ENCODE measurements around the gene SLC13A5. TPM values are rescaled to one million over a fixed set of nuclear protein-coding genes. Genes with fewer than 3 reads are reported as not detected.
A peak's percentile ranks its signal among the peaks of the same experiment; 100 is the strongest.

The SLC13A5 gene
- total RNA-seq, 1 experiment from 2014 or later, result 3.1 TPM

GRCh38 chr17:6755731-6756184 is 42.6 kb upstream of the SLC13A5 start, which contains the start of gene XAF1:
Gene XAF1, plus strand, starts transcription at chr17:6756046. Its CDS starts 33 bp downstream, at chr17:6756079.
- Mint-ChIP-seq H3K36me3 (ENCODE audit: insufficient read depth, unreplicated experiment) (peaks cover 15% of the 10 kb centered on the region), H3K27me3 (ENCODE audit: unreplicated experiment) (peaks cover 13% of the 10 kb centered on the region), H3K4me1 (ENCODE audit: low read depth, unreplicated experiment) (peaks cover 25% of the 10 kb centered on the region), H3K4me3 (ENCODE audit: low read depth, unreplicated experiment) (peak within 1 kb of the TSS; percentile 84), H3K27ac (ENCODE audit: unreplicated experiment) (peak within 1 kb of the TSS; percentile 91), H3K9me3 (ENCODE audit: low read depth, unreplicated experiment) (no peaks in the 10 kb centered on the region)
- CTCF ChIA-PET, result interaction anchor here (0.6 kb wide), 1 partner anchor 34 kb away, joined by 5 read pairs; no protein-coding TSS in a partner anchor
- intact Hi-C loops (cut with micrococcal nuclease; ENCODE audit: unreplicated experiment), result no loop called here
- BruUV-seq (replicated peaks), result no TSS peak
- DNase-seq, result peak; percentile 21
- TF ChIP-seq CTCF (IDR thresholded peaks at IDR 0.05; ENCODE audit: unreplicated experiment), result no peak

- Mint-ChIP-seq H3K27me3 (ENCODE audit: unreplicated experiment) (peaks cover 13% of the 10 kb centered on the region), H3K9me3 (ENCODE audit: low read depth, unreplicated experiment) (no peaks in the 10 kb centered on the region), H3K4me3 (ENCODE audit: low read depth, unreplicated experiment) (peak overlapping the region; percentile 84), H3K36me3 (ENCODE audit: insufficient read depth, unreplicated experiment) (peaks cover 15% of the 10 kb centered on the region), H3K4me1 (ENCODE audit: low read depth, unreplicated experiment) (peaks cover 25% of the 10 kb centered on the region), H3K27ac (ENCODE audit: unreplicated experiment) (no peak overlapping the region)
- CTCF ChIA-PET, result no interaction called here
- TF ChIP-seq CTCF (IDR thresholded peaks at IDR 0.05; ENCODE audit: unreplicated experiment), result no peak
- DNase-seq, result no peak
- BruUV-seq (replicated peaks), result no TSS peak
- intact Hi-C loops (cut with micrococcal nuclease; ENCODE audit: unreplicated experiment), result no loop called here
These were observed 42.1 kb upstream of the SLC13A5 start for GRCh38 chr17:6755281-6755680.

- Mint-ChIP-seq H3K27ac (ENCODE audit: unreplicated experiment) (no peak overlapping the region), H3K36me3 (ENCODE audit: insufficient read depth, unreplicated experiment) (peaks cover 15% of the 10 kb centered on the region), H3K27me3 (ENCODE audit: unreplicated experiment) (peaks cover 11% of the 10 kb centered on the region), H3K4me1 (ENCODE audit: low read depth, unreplicated experiment) (peaks cover 25% of the 10 kb centered on the region), H3K4me3 (ENCODE audit: low read depth, unreplicated experiment) (no peak overlapping the region), H3K9me3 (ENCODE audit: low read depth, unreplicated experiment) (no peaks in the 10 kb centered on the region)
- no peak for DNase-seq
- intact Hi-C loops (cut with micrococcal nuclease; ENCODE audit: unreplicated experiment), result no loop called here
- CTCF ChIA-PET, result no interaction called here
- no TSS peak for BruUV-seq (replicated peaks)
- TF ChIP-seq CTCF (IDR thresholded peaks at IDR 0.05; ENCODE audit: unreplicated experiment), result no peak
These were observed 40.4 kb upstream of the SLC13A5 start for GRCh38 chr17:6753546-6753945.

- BruUV-seq (replicated peaks), result no TSS peak
- Mint-ChIP-seq H3K9me3 (ENCODE audit: low read depth, unreplicated experiment) (no peaks in the 10 kb centered on the region), H3K36me3 (ENCODE audit: insufficient read depth, unreplicated experiment) (peaks cover 15% of the 10 kb centered on the region), H3K4me1 (ENCODE audit: low read depth, unreplicated experiment) (peaks cover 25% of the 10 kb centered on the region), H3K27me3 (ENCODE audit: unreplicated experiment) (peaks cover 6% of the 10 kb centered on the region), H3K4me3 (ENCODE audit: low read depth, unreplicated experiment) (no peak overlapping the region), H3K27ac (ENCODE audit: unreplicated experiment) (peak overlapping the region; percentile 73)
- DNase-seq, result no peak
- intact Hi-C loops (cut with micrococcal nuclease; ENCODE audit: unreplicated experiment), result no loop called here
- TF ChIP-seq CTCF (IDR thresholded peaks at IDR 0.05; ENCODE audit: unreplicated experiment), result no peak
- CTCF ChIA-PET, result no interaction called here
These were observed 39.9 kb upstream of the SLC13A5 start for GRCh38 chr17:6753006-6753445.
